ENCODE measurements around the gene THNSL1.
"Not testable (repeated sequence)": the region's sequence is repeated elsewhere in the genome, so short reads cannot be mapped to it uniquely, and the experiment has no call there.

Gene THNSL1, protein sequence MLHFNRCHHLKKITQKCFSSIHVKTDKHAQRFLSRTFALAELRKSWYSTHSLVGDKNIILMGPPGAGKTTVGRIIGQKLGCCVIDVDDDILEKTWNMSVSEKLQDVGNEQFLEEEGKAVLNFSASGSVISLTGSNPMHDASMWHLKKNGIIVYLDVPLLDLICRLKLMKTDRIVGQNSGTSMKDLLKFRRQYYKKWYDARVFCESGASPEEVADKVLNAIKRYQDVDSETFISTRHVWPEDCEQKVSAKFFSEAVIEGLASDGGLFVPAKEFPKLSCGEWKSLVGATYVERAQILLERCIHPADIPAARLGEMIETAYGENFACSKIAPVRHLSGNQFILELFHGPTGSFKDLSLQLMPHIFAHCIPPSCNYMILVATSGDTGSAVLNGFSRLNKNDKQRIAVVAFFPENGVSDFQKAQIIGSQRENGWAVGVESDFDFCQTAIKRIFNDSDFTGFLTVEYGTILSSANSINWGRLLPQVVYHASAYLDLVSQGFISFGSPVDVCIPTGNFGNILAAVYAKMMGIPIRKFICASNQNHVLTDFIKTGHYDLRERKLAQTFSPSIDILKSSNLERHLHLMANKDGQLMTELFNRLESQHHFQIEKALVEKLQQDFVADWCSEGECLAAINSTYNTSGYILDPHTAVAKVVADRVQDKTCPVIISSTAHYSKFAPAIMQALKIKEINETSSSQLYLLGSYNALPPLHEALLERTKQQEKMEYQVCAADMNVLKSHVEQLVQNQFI

DNA sequence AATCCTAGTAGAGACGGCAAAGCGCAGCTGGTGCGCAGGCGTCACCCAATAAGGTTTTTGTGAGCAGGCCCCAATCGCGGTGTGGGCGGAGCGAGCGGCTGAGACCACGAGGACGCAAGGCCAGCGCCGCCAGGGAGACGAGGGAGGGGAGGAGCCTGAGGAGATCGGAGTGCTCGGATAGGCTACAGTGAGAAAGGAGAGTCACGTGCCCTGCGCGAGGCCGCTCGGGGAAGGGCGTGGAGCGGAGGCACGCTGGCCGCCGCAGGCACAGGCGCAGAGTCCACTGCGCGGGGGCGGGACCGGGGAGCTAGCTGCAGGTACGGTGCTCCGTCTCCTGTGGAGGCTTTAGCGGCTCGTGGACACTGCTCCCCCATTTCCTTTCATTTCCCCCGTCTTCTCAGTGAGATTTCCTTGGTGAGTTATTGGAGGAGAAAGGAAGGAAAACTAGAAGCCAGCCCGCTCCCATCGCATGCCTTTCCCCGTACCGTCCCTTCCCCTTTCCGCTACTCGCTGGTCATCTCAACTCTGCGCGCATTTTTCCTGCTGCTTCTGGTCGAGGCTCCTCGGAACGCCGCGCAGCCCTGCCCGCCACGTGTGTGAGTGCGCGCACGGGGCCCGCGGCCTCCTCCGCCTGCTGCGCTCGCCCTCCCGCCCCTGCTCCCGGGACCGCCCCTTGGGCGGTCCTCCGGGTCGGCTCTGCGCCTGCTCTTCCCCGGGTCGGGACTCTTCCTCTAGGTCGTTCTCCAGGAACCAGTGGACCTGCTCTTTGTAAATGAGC, at the start of gene THNSL1:
TSS of gene THNSL1 (plus strand) at position 237 of the 778 bp plus-strand sequence. CDS start 6,612 bp downstream, outside the sequence.
- DNase-seq = peak; percentile 63 to 99 (median 96)

DNA sequence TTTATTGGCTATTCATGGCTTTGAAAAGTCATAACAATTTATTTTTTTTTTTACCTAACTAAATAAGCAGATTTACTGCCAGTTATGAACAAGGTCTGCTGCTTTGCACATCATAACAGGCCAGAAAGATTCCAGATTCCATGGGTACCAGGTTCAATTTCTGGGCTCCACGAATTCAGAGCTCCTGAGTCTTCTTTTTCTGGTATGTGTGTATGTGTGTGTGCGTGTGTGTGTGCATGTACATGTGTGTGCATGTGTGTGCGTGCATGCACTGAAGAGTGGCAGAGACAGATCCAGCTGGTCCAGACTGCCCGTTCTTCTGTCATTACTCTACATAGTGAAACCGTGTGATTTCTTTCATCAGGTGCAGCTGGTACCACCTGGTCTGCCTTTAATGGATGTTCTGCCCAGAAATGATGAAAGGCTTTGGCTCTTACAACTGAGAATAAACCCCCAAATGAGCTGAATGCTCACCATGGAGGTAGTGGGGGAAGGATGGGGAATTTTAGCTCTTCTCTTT, 49.4 kb upstream of the THNSL1 start:
- DNase-seq = no peak

DNA sequence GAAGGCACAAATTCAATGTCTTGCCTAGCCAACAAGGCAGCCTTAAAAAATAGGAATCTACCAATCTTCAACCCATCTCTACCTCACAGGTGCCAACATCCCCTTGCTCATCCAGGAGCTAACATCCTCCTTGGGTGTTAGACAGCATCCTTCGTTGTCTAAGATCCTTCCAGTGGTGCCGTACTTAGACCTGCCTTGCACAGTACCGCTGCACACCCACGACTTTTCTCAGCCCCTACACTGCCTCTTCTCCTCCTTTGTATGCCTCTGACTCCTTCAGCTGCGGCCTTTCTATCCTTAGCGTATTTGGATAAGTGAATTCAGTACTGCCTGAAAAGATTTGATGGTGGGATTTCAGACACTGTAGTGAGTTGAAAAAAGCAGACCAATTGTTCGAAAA, 48.1 kb upstream of the THNSL1 start:
- no peak for DNase-seq

DNA sequence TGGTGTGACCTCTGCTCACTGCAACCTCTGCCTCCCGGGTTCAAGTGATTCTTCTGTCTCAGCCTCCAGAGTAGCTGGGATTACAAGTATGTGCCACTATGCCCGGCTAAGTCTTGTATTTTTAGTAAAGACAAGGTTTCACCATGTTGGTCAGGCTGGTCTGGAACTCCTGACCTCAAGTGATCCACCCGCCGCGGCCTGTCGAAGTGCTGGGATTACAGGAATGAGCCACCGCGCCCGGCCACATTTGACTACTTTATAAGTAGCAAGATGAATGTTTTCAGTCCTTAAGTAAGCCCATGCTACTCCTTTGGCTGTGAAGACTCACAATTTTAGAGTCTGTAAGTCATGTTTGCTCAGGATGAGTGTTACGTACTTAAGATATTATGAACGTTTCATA, 47.5 kb upstream of the THNSL1 start:
- DNase-seq = not testable (repeated sequence)

DNA sequence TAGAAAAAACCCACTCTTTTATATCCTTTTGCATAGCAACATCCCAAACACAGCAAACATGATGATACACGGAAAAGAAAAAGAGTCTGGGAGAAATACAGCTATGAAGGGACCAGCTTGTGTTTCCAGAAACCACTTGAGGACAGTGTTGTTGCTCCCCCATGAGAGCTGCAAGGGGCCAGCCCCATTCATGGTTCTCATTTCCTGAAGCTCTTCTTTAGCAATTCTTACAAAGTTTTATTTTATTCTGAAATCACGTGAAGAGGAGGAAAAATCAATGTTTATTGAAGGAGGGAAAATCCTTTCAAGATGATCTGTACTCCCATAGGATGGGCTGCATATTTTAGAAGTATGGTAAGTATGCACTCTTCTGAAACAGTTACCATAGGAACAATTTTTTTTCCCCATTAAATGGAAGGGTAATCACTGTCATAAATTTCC, 46.6 kb upstream of the THNSL1 start:
- no peak for DNase-seq

DNA sequence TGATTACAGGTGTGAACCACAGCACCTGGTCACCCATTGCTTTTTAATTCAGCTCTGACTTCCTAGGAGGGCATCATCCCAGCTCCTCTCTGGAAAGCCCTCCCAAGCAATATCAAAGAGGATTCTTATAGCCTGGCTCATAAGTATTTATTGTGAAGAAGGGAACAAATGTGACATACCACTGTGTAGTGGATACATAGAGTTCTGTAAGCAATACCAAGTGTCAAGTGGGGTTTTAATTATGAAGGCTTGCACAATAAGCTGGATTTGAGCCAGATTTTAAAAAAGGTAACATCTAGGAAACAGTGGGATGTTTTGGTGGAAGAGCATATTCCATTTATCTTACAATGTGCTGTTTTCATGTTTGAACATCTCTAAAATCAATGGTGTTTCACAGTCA, 45.0 kb upstream of the THNSL1 start:
- DNase-seq = no peak

DNA sequence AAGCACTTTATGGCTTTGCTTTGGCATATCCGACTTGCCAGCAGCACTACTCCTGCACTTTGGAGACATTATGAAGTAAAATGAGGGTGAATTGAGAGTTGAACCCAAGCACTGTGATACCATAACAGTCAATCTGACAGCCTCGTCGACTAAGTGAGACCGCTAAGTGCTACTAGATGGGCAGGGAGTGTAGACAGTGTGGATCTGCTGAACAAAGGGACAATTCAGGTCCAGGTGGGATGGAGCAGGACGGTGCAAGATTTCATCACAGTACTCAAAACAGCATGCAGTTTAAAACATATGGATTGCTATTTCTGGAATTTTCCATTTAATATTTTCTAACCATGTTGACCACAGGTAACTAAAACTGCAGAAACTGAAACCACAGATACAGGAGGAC, 43.2 kb upstream of the THNSL1 start:
- no peak for DNase-seq

DNA sequence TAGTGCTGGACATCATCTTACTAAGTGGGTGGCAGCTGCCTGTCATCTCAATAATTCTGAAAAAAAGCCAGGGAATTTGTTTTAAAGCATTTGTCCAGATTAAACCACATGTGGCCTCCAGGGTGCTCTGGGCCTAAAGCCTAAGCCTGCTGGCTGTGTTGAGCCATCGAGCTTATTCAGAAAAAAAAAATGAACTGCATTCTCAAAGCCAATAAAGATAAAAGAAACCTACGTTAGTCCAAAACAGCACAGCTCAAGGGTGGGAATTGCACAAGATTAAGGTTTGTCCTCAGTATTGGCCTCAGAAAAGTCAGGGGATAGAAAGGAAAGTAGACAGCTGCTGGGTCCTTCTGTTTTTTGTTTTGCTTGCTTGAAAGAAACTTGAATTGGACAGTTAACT, 41.4 kb upstream of the THNSL1 start:
- DNase-seq = no peak

DNA sequence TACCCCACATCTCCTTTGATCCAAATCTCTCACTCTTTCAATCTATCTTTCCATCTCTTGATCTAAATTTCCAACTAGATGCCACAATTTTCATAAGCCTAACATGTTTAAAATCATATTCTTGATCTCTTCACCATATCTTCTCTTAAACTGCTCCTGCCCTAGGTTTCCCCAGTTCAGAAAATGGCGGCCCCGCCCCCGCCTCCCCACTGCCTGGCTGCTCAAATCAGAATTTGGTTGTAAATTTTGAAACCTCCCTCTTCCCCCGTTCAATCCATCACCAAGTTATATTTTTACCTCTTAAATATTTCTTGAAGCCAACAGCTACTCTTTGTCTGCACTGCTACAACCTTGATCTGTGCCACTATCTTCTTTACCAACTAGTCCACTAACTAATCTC, 36.7 kb upstream of the THNSL1 start:
- no peak for DNase-seq

DNA sequence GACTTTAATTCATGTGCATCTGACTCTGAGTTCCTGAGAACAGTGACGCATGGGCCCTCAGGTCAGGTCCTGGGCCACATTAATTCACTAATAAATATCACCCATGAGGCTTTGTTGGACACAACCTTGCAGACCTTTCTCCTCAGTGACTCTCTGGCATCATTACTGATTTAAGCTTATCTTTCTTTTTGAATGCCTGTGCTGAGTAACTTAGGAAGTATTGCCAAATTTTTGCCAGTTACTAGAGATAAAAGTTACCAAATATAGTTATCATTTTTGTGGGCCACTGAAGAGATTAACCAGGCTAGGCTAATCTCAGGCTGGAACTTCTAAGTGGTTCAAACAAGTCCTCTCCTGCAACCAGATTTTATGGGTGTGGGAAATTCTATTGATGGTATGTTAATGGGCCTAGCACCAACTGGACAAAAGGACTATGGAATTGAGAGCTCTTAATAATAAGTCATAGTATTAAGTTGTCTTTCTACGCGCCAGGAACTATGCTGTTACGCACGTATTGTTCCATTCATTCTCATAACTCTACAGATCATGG, 35.2 kb upstream of the THNSL1 start:
- DNase-seq = no peak

DNA sequence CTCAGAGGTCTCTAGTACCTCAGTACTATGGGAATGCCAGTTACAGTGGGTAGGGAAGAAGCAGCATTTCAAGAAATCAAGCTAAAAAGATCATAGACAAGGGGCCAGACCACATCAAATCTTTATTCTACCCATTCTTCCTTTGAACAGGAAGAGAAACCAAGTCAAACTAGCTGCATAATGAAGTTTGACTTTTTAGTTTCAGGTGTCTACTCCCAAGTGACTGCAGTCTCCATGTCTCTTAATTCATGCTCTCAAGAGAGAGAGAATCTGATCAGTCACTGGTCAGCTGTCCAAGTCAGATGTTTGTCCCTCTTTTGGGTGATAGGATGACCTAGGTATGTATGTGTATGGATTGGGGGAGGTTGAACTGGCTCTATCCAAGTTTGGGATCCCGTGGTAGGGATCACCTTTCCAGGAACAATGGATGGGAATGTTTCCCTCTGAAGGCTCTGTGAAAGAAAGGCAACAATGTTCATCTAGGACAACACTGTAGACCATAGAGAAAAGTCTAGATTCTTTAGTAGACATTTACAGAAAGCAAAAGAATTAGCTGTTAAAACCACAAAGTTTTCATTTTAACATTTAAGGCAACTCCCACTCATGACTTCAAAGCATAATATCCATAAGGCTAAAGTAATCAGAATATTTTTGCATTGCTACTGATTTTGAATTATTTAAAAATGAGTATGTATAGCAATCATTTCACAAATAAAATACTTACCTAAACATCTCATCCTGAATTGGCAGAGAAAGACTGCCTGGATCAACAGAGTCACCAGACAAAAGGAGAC, 33.9 kb upstream of the THNSL1 start:
- DNase-seq = no peak

DNA sequence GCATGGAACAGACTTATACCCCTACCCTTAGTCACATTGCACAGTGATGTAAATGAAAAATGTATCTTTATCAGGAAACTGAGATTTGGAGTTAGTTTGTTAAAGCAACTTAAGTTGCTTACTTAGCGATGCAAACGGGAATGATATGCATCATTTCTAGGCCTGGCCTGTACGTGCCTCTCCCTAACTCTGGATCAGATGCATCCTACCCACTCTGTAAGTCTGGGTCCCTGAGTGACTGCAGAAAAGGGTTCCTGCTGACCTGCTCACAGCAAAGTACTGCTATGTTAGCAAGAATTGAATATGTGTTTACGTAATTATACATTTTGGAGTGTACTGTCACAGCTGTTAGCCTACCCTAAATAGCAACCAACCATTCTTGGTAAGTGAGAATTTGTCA, 33.3 kb upstream of the THNSL1 start:
- no peak for DNase-seq

DNA sequence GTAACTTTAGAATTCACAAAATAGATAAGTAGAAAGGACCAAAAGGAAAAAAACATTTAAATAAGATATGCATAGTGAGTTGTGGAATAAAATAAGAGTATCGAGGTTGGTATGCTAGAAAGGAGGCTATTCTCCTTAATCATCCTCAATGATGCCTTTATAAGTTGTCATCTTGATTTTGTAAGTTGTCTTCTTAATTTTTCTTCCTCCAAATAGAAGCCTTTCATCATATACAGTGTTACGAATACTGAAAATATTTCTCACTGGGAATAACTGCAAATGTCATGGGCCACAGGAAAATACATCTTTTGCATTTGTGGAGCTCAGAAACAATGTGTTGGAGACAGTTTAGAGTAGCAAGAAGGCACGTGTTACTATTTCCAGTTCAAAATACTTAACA, 32.5 kb upstream of the THNSL1 start:
- DNase-seq = no peak

DNA sequence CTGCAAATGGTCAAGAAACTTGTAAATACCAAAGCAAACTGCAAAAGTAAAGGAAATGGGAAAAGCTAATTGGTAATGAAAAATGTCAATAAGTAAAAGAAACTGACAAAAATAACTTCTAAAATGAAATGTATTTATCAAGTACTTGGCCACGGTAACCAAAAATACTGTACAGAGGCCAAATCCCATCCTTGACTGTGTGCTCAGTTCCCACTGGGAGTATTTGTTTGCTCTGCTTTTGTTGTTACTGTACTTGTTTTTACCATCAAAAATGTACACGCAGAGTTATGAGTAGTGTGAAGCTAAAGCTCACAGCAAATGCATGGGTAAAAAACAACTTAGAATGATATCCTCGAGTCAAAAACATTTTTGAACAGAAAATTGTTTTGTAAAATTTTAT, 31.5 kb upstream of the THNSL1 start:
- no peak for DNase-seq

DNA sequence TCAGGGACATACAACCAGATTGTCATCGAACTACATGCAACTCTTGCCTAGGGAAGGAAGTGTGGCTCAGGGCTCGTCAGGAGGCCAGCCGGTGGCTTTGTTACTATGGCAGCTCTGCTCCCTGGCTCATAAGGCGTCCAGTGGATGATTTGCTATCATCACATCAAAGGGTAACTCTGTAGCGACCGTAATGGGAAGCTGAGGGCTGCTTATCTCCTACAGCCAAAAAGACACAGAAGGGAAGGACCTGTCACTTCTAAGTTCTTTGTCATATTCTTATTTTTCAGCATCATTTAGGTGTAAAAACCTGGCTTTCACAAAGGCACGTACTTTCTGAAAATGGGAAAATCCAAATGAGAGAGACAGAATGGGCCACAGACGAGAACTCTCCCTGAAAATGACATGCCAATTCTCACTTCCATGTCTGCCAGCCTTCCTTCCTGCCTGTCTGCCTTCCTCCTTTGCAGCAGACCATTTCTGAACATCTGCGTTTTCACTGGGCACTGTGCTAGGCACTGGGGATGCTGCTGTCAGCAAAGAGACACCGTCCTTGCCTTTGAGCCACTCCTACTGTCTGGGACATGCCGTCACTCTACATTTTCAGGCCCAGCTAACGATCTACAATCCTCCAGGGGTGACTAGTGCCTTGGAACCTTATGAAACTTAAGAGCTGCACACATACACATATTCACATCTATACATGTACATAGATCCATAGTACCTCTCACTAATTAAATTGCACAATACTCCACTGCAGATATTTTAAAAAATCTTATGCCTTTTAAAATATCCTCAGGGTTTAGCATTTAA, 27.4 kb upstream of the THNSL1 start:
- peak in 16 of 56 donors; percentile 2 to 42 (median 14) for DNase-seq

DNA sequence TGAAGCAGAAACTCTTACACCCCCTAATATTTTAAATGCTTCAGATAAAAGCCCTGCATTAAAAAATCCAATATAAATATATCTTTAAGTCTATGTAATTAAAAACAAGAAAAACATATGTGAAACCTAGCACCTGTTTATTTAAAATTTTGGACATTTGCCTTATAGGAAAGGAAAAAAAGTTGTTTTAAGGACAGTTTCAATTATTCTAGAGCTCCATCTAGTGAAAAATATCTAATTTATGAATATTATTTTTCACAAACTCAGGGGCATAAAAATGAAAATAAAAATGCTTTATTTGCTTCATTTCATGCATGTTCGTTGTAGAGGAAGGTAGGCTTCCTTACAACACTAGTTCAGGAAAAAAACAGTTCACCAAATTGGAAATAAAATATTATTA, 26.5 kb upstream of the THNSL1 start:
- DNase-seq = no peak

DNA sequence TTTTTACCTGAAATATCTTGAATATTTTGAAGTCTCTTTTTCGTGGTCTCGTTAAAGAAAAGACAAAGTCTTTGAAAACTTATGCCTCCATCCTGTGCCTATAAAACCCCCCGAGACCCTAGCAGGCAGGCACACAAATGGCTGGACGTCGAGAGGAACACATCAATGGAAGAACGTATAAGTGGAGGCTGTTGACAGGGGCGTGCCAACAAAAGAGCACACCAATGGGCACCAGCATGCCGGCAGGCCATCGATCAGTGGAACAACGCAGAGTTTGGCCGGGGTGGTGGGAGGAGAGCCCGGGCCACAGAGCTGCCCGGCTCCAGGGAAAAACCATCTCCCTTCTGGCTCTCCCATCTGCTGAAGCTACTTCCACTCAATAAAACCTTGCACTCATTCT, 25.1 kb upstream of the THNSL1 start:
- no peak for DNase-seq

DNA sequence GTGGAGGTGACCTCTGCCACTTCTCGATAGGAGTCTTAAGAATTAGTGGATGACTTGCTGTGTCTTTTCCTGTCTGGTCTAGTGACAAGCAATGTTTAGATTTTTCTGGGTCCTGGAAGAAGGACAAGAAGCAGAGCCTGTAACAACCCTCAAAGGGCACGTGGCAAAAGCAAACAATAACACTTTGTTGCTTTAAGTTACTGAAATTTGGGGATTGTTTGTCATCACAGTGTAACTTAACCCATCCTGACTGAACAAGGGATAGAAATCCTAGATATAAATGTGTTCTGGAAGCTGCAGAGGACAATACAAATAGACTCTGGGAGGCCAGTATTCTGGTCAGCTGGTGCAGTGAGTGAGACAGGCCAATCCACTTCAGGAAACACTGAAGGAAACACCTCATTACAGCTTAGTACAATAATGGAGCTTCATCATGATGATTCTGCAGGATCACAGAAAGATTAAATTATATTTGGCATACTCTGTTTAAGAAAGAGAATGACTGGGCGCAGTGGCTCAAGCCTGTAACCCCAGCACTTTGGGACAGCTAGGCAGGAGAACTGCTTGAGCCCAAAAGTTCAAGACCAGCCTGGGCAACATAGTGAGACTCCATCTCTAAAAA, 23.8 kb upstream of the THNSL1 start:
- DNase-seq = no peak

Data from amygdala (tissue), 56 donors.